GM12875 (cell line): ENCODE data around the gene CDH13.

Experiments used
- H3K4me3 ChIP-seq: one replicate; pipeline ENCODE4 v1.5.1; 2011; ENCODE audit warnings: low read depth, low read length, control low read depth
- CTCF ChIP-seq: IDR thresholded peaks from 2 replicates; pipeline ENCODE4 v1.5.1; 2011; ENCODE audit warnings: low read depth, mild to moderate bottlenecking, control low read depth, inconsistent platforms, low read length, moderate library complexity, borderline replicate concordance; ENCODE audit not compliant: insufficient read depth

The CDH13 gene

GRCh38 chr16:83365166-83365565 lies 738.4 kb downstream of the CDH13 start:
- TF ChIP-seq CTCF: no peak
- no peak overlapping the region for H3K4me3 ChIP-seq

DNA sequence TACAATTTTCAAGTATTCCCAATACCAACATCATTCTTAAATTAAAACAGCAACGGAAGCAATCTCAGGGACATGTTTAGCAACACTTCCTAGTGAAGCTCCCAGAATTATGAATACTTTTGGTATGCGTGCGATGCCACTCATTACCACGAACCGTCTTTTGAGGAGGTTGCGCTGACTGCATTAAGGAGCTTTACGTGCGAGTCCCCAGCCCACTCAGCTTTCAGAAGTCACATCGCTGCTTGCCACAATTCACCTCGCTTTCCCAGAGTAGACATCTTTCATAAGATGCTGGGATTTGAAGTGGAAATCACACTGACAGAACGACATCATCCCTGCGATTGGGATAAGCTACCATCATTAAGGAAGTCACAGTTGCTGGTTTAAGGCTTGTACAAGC lies 739.5 kb downstream of the CDH13 start:
- no peak overlapping the region for H3K4me3 ChIP-seq
- no peak for TF ChIP-seq CTCF

DNA sequence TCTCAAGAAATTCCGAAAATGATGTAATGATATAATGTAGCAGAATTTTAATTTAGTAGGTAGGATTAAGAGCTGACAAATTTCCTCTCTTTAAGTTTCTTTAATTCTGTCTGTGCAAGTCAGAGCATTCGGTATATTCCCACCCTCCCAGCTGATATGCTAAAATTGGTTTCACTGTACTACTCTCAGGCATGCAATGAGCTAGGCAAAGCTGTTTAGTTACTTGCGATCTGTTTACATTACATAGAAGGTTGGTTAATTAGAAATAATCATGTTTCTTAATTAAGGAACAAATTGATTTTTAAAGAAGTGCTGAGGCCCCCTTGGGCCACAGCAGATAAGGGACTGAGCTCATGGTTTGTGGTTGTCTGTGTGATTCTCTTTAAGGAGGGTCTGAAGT lies 748.2 kb downstream of the CDH13 start:
- no peak overlapping the region for H3K4me3 ChIP-seq
- no peak for TF ChIP-seq CTCF

DNA sequence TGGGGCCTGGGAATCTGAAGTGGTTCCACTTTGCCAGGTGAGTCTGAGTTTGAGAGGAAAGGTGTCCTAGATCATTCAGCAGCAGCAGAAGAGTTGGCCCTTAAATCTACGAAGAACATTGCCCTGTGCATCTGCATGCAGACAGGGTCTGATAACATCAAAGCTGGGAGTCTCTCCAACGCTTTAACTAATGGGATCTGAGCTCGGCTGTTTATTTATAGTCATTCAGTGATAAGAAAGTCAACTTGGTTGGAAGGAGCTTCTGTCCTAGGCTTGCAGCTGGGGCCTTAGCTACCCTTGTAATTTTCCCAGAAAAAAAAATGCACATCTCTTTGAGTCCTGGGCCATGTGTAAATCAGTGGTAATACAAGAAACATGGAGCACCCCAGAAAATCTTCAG lies 763.0 kb downstream of the CDH13 start:
- TF ChIP-seq CTCF: no peak
- H3K4me3 ChIP-seq: no peak overlapping the region

DNA sequence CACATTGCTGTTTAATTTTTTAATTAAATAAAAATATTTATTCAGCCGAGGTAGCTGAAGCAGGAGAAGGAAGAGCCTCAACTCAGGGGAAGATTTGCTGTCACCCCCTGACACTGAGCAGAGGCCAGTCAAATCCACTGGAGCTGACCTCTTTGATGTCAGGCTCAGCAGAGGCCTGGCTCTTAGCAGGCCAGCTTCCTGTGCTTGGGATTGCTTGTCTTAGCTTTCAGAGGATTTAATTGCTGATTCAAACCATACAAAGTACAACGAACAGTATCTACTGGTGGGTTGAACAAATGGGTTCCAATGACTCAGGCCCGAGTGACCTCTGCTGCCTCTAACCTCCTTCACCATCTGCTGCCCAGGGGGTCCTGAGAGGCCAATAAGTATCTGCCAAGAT lies 764.0 kb downstream of the CDH13 start:
- no peak overlapping the region for H3K4me3 ChIP-seq
- no peak for TF ChIP-seq CTCF

GRCh38 chr16:83392743-83393142 lies 766.0 kb downstream of the CDH13 start:
- H3K4me3 ChIP-seq: no peak overlapping the region
- no peak for TF ChIP-seq CTCF

DNA sequence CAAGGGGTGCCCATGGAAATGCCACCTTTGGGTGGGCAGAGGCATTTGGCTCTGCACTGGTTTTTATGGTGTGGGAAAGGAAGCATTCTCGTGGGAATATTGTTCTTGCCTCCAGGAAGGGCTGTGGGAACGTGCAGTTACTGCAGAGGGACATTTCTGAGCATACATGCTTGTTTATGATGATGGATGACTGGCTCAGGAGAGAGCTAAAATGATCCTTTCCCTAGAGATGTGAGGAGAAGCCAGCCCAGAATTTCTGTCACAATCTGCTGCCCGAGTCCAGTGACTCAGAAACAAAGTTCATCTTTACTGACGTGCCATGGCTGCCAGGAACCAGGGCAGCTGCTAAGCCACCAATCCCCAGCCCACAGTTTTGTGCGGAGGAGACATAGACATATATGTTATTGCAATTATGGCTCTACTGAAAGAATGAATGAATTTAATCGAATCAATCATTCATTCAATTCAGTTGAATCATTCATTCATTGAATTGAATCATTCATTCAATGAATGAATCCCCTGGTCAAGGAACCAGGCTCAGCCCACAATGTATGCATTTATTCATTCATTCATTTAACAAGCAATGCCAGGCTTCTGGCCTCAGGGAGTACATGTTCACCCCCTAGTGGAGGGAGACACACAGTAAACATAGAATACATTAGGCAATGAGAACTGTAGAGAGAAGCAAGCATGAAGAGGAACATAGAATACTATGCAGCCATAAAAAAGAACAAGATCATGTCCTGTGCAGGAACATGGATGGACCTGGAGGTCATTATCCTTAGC lies 766.6 kb downstream of the CDH13 start:
- TF ChIP-seq CTCF: no peak
- H3K4me3 ChIP-seq: no peak overlapping the region
